ENCODE measurements around the gene ANTKMT.

GRCh38 chr16:678209-678857 lies 42.6 kb upstream of the ANTKMT start:
- TF ChIP-seq, protein P1, sequence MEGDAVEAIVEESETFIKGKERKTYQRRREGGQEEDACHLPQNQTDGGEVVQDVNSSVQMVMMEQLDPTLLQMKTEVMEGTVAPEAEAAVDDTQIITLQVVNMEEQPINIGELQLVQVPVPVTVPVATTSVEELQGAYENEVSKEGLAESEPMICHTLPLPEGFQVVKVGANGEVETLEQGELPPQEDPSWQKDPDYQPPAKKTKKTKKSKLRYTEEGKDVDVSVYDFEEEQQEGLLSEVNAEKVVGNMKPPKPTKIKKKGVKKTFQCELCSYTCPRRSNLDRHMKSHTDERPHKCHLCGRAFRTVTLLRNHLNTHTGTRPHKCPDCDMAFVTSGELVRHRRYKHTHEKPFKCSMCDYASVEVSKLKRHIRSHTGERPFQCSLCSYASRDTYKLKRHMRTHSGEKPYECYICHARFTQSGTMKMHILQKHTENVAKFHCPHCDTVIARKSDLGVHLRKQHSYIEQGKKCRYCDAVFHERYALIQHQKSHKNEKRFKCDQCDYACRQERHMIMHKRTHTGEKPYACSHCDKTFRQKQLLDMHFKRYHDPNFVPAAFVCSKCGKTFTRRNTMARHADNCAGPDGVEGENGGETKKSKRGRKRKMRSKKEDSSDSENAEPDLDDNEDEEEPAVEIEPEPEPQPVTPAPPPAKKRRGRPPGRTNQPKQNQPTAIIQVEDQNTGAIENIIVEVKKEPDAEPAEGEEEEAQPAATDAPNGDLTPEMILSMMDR (IDR thresholded peaks at IDR 0.05 in 8 of 11, conservative IDR thresholded peaks at IDR 0.05 in 3 of 11), result no peak
- no peak for TF ChIP-seq POLR2AphosphoS5 (IDR thresholded peaks at IDR 0.05)
